GM21717 (cell line): Measurements from ENCODE around the gene AFAP1L2.

Source experiments
- ATAC-seq: cut with Tn5 transposase; IDR thresholded peaks from one replicate; pipeline ENCODE4 v1.9.1; 2021; ENCODE audit warnings: mild to moderate bottlenecking, moderate library complexity; ENCODE audit not compliant: unreplicated experiment

Gene AFAP1L2

DNA sequence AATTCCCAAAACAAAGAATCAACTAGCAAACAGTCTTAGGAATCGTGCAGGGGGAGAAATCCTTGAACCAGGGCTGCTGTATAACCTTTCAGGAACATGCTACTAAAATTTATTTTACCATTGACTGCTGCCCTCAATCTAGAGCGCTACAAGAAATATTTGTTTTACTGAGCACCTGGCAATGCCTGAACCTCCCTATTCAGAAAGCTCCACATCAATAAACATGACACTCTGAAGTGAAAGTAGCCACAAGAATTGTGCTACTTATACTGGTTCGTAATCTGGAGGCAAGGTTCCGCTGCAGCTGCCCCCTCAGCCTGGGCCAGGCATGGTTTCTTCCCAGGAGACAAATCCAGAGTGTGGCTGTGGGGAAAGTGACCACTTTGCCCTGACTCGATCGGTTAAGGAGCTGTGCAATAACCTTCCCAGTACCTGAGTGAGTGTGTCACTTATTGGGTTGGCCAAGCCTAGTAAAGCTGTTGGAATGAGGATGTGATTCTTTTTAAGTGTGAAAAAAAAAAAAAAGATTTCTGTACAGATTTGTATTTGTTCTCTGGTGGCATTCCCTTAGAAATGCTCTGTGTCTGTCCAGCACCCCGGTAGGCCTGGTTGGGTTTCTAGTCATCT is 157.5 kb downstream of the AFAP1L2 start:
- ATAC-seq = no peak

- ATAC-seq = no peak
These were observed 159.0 kb downstream of the AFAP1L2 start for GRCh38 chr10:114245121-114245791.
